HT1080 (cell line): ENCODE data around the gene VGLL3. TPM values are rescaled to one million over a fixed set of nuclear protein-coding genes. Genes with fewer than 3 reads are reported as not detected.

Experiments
- total RNA-seq: library from RNA; depleted of rRNA; stranded (reverse); fragments of >200 nt; shearing (Covaris generic); gene quantifications from 2 replicates; pipeline ENCODE4 v1.2.3, GENCODE V29; 2014; rRNA removed

The VGLL3 gene
- total RNA-seq, 1 experiment from 2014 or later, result 0.88 TPM

Other genes with a start within 250 kb of the VGLL3 start
- gene CHMP2B, start 236.2 kb upstream of the VGLL3 start, total RNA-seq, result 13.1 and 20.4 TPM in 2 replicates